Liver (tissue), 9 donors: ENCODE results near the gene HDDC3. TPM values are rescaled to one million over a fixed set of nuclear protein-coding genes. Genes with fewer than 3 reads are reported as not detected.

Source experiments
- DNase-seq: peaks from one replicate; pipeline ENCODE4 v3.0.0-alpha.2; 2017; ENCODE audit warnings: low spot score
- H3K27ac ChIP-seq, 2 donors: one replicate each; pipeline ENCODE4 v1.7.0; 2013; ENCODE audit warnings: inconsistent platforms in 2 of 2, low read length in 2 of 2, control low read depth in 1 of 2, low read depth in 1 of 2, mild to moderate bottlenecking in 1 of 2
- H3K27me3 ChIP-seq, 4 donors: one replicate each; pipeline versions ENCODE4 v1.6.1 to v1.7.0; 2013; ENCODE audit warnings: low read length in 3 of 4, inconsistent platforms in 1 of 4, mild to moderate bottlenecking in 1 of 4, moderate library complexity in 1 of 4; ENCODE audit not compliant: control insufficient read depth in 4 of 4, insufficient read depth in 4 of 4
- H3K36me3 ChIP-seq, 4 donors: one replicate each; pipeline versions ENCODE4 v1.6.1 to v1.7.0; 2013; ENCODE audit warnings: low read length in 3 of 4, mild to moderate bottlenecking in 3 of 4, low read depth in 1 of 4, moderate library complexity in 1 of 4; ENCODE audit not compliant: control insufficient read depth in 4 of 4, insufficient read depth in 3 of 4
- H3K4me1 ChIP-seq, 4 donors: one replicate each; pipeline versions ENCODE4 v1.6.1 to v1.7.0; 2013; ENCODE audit warnings: low read length in 3 of 4, mild to moderate bottlenecking in 3 of 4, moderate library complexity in 1 of 4; ENCODE audit not compliant: control insufficient read depth in 4 of 4, insufficient read depth in 4 of 4
- H3K4me3 ChIP-seq, 3 donors: one replicate each; pipeline versions ENCODE4 v1.6.1 to v1.7.0; 2013; ENCODE audit warnings: low read length in 3 of 3, control low read depth in 1 of 3, low read depth in 1 of 3, mild to moderate bottlenecking in 1 of 3
- H3K9ac ChIP-seq, 2 donors: one replicate each; pipeline ENCODE4 v1.7.0; 2013; ENCODE audit warnings: low read length in 2 of 2, mild to moderate bottlenecking in 2 of 2, moderate library complexity in 2 of 2, control low read depth in 1 of 2, low read depth in 1 of 2
- H3K9me3 ChIP-seq, 4 donors: one replicate each; pipeline versions ENCODE4 v1.6.1 to v1.7.0; 2013; ENCODE audit warnings: low read length in 3 of 4; ENCODE audit not compliant: control insufficient read depth in 4 of 4
- ATF3 ChIP-seq: IDR thresholded peaks from 2 replicates; pipeline ENCODE4 v1.6.1; 2016; ENCODE audit warnings: antibody characterized with exemption
- FOXA2 ChIP-seq: IDR thresholded peaks from 2 replicates; pipeline ENCODE4 v1.6.1; 2016; ENCODE audit warnings: antibody characterized with exemption
- GABPA ChIP-seq, 2 donors: IDR thresholded peaks in 1 of 2; conservative IDR thresholded peaks in 1 of 2; 2 replicates each; pipeline ENCODE4 v1.6.1; 2016; ENCODE audit warnings: antibody characterized with exemption in 2 of 2, mild to moderate bottlenecking in 1 of 2, moderate library complexity in 1 of 2
- HNF4A ChIP-seq, 2 donors: conservative IDR thresholded peaks; 2 replicates each; pipeline ENCODE4 v1.6.1; 2016; ENCODE audit warnings: antibody characterized with exemption in 2 of 2, mild to moderate bottlenecking in 2 of 2
- HNF4G ChIP-seq: IDR thresholded peaks from 2 replicates; pipeline ENCODE4 v1.6.1; 2016; ENCODE audit warnings: antibody characterized with exemption
- JUND ChIP-seq, 2 donors: IDR thresholded peaks; 2 replicates each; pipeline ENCODE4 v1.6.1; 2016; ENCODE audit warnings: antibody characterized with exemption in 2 of 2
- MAX ChIP-seq: IDR thresholded peaks from 2 replicates; pipeline ENCODE4 v1.6.1; 2016; ENCODE audit warnings: antibody characterized with exemption
- NR2F2 ChIP-seq: IDR thresholded peaks from 2 replicates; pipeline ENCODE4 v1.6.1; 2016; ENCODE audit warnings: antibody characterized with exemption
- RXRA ChIP-seq, 2 donors: IDR thresholded peaks; 2 replicates each; pipeline ENCODE4 v1.6.1; 2017 to 2018; ENCODE audit warnings: antibody characterized with exemption in 2 of 2, mild to moderate bottlenecking in 1 of 2
- SP1 ChIP-seq: IDR thresholded peaks from 2 replicates; pipeline ENCODE4 v1.6.1; 2018; ENCODE audit warnings: antibody characterized with exemption, mild to moderate bottlenecking
- TAF1 ChIP-seq: conservative IDR thresholded peaks from 2 replicates; pipeline ENCODE4 v1.6.1; 2016; ENCODE audit warnings: antibody characterized with exemption, mild to moderate bottlenecking
- YY1 ChIP-seq: IDR thresholded peaks from 2 replicates; pipeline ENCODE4 v1.6.1; 2016; ENCODE audit warnings: antibody characterized with exemption, mild to moderate bottlenecking
- ZBTB33 ChIP-seq: IDR thresholded peaks from 2 replicates; pipeline ENCODE4 v1.6.1; 2016; ENCODE audit warnings: antibody characterized with exemption
- WGBS: extraction: QIAGEN DNeasy Blood & Tissue Kit; methylation state at CpG from one replicate; pipeline ENCODE4 v1.1.7; 2013; 5-methylcytosine and 5-hydroxymethylcytosine counted together
- polyA plus RNA-seq, 2 donors: library from polyadenylated mRNA; stranded (reverse) in 1 of 2; unstranded in 1 of 2; fragments of 200-250 nt in 1 of 2; fragments of >200 nt in 1 of 2; fragmentation: Nextera tagmentation in 1 of 2; extraction: Ambion mirVana in 1 of 2; gene quantifications; one replicate each; pipeline versions ENCODE4 v1.2.1 to v1.2.3, GENCODE V29; 2013 to 2015
- total RNA-seq, 2 donors: library from RNA; depleted of rRNA; stranded (reverse); fragments of >200 nt; gene quantifications; one replicate each; pipeline ENCODE4 v1.2.3, GENCODE V29; 2014
- donor health status: healthy.
- donor health status: healthy.
- donor health status: healthy.
- donor health status: healthy.
- donor health status: healthy.

Gene HDDC3
- total and polyA plus RNA-seq, 4 donors, result 12.5 to 15.4 (median 14.1) TPM

GRCh38 chr15:90941038-90941437 is 8.7 kb upstream of the HDDC3 start:
- 98% methylated on average over 4 of the region's 4 CpGs for WGBS
- Histone ChIP-seq H3K27me3 (no peaks in the 10 kb centered on the region), H3K4me3 (no peak overlapping the region), H3K4me1 (peaks cover 0 to 3% (median 2%) of the 10 kb centered on the region in 4 donors), H3K36me3 (peaks cover 27 to 50% (median 37%) of the 10 kb centered on the region in 4 donors), H3K9ac (no peak overlapping the region), H3K27ac (no peak overlapping the region), H3K9me3 (no peaks in the 10 kb centered on the region)
- no peak for DNase-seq
- no peak for TF ChIP-seq JUND (IDR thresholded peaks at IDR 0.05)
- TF ChIP-seq ATF3, result no peak
- TF ChIP-seq ZBTB33, result no peak

- H3K27me3 ChIP-seq, result no peaks in the 10 kb centered on the region
- no peak overlapping the region for H3K9ac ChIP-seq
- H3K4me1 ChIP-seq, result peaks cover 2 to 14% (median 11%) of the 10 kb centered on the region in 4 donors
- no peak overlapping the region for H3K4me3 ChIP-seq
- H3K36me3 ChIP-seq, result peaks cover 23 to 45% (median 35%) of the 10 kb centered on the region in 4 donors
- TF ChIP-seq SP1, result no peak
- no peak for DNase-seq
- H3K9me3 ChIP-seq, result no peaks in the 10 kb centered on the region
- WGBS, result 96% methylated on average over 7 of the region's 7 CpGs
- no peak overlapping the region for H3K27ac ChIP-seq
Measured at GRCh38 chr15:90939756-90940155, 7.4 kb upstream of the HDDC3 start.

GRCh38 chr15:90938261-90938660 is 5.9 kb upstream of the HDDC3 start:
- Histone ChIP-seq H3K36me3 (peaks cover 21 to 37% (median 25%) of the 10 kb centered on the region in 4 donors), H3K9me3 (no peaks in the 10 kb centered on the region), H3K4me3 (no peak overlapping the region), H3K27ac (no peak overlapping the region), H3K27me3 (no peaks in the 10 kb centered on the region), H3K9ac (no peak overlapping the region), H3K4me1 (peaks cover 2 to 22% (median 17%) of the 10 kb centered on the region in 4 donors)
- no peak for DNase-seq
- TF ChIP-seq GABPA (IDR thresholded peaks at IDR 0.05 in 1 of 2, conservative IDR thresholded peaks at IDR 0.05 in 1 of 2) (no peak), FOXA2 (no peak), YY1 (no peak), RXRA (IDR thresholded peaks at IDR 0.05) (no peak), HNF4A (conservative IDR thresholded peaks at IDR 0.05) (no peak), ZBTB33 (no peak)
- 92% methylated on average over 5 of the region's 5 CpGs for WGBS

- H3K4me1 ChIP-seq, result peaks cover 2 to 24% (median 18%) of the 10 kb centered on the region in 4 donors
- WGBS, result 93% methylated on average over 1 of the region's 1 CpG
- no peak for TF ChIP-seq ZBTB33
- TF ChIP-seq ATF3, result no peak
- TF ChIP-seq YY1, result no peak
- no peak for TF ChIP-seq HNF4G
- TF ChIP-seq MAX, result no peak
- no peak for TF ChIP-seq SP1
- no peak for TF ChIP-seq NR2F2
- TF ChIP-seq TAF1, result no peak
Measured at GRCh38 chr15:90936823-90937222, 4.5 kb upstream of the HDDC3 start.

More at GRCh38 chr15:90936823-90937222, 4.5 kb upstream of the HDDC3 start:
- no peak for DNase-seq
- H3K27ac ChIP-seq, result no peak overlapping the region
- no peak overlapping the region for H3K4me3 ChIP-seq
- H3K9me3 ChIP-seq, result no peaks in the 10 kb centered on the region
- H3K9ac ChIP-seq, result no peak overlapping the region
- H3K27me3 ChIP-seq, result no peaks in the 10 kb centered on the region
- peaks cover 10 to 23% (median 15%) of the 10 kb centered on the region in 4 donors for H3K36me3 ChIP-seq
